Osteoblast (primary cell): ENCODE data around the gene AIRE. TPM values are rescaled to one million over a fixed set of nuclear protein-coding genes. Genes with fewer than 3 reads are reported as not detected.
A peak's percentile ranks its signal among the peaks of the same experiment; 100 is the strongest.
"Not testable (repeated sequence)": the region's sequence is repeated elsewhere in the genome, so short reads cannot be mapped to it uniquely, and the experiment has no call there.

Experiments used
- DNase-seq: peaks from one replicate; pipeline ENCODE4 v3.0.0; 2011; ENCODE audit warnings: low spot score, mixed read lengths; ENCODE audit not compliant: insufficient read length; ENCODE audit errors: missing footprints
- H2AFZ ChIP-seq: 2 replicates; pipeline ENCODE4 v1.6.0; 2011; ENCODE audit warnings: mild to moderate bottlenecking, low read length
- H3K27ac ChIP-seq: 2 replicates; pipeline ENCODE4 v1.5.1; 2011; ENCODE audit warnings: mild to moderate bottlenecking, low read depth, low read length, moderate library complexity
- H3K27me3 ChIP-seq: 2 replicates; pipeline ENCODE4 v1.6.0; 2012; ENCODE audit warnings: mild to moderate bottlenecking, control low read depth, inconsistent platforms, low read length, moderate library complexity; ENCODE audit not compliant: insufficient read depth
- H3K36me3 ChIP-seq: 2 replicates; pipeline ENCODE4 v1.5.1; 2011; ENCODE audit warnings: mild to moderate bottlenecking, low read length, control low read depth, moderate library complexity; ENCODE audit not compliant: insufficient read depth
- H3K4me1 ChIP-seq: 2 replicates; pipeline ENCODE4 v1.5.1; 2011; ENCODE audit warnings: mild to moderate bottlenecking, low read length, control low read depth, moderate library complexity; ENCODE audit not compliant: insufficient read depth
- H3K4me2 ChIP-seq: 2 replicates; pipeline ENCODE4 v1.6.0; 2011; ENCODE audit warnings: mild to moderate bottlenecking, low read length; ENCODE audit not compliant: insufficient read depth
- H3K4me3 ChIP-seq: fragments of 200-600 bp; sonication (generic); 3 replicates; pipeline ENCODE4 v1.5.1; 2012; ENCODE audit warnings: mild to moderate bottlenecking, low read length, inconsistent platforms; ENCODE audit not compliant: insufficient read depth
- H3K79me2 ChIP-seq: 2 replicates; pipeline ENCODE4 v1.6.0; 2012; ENCODE audit warnings: mild to moderate bottlenecking, low read length, control low read depth, inconsistent platforms; ENCODE audit not compliant: insufficient read depth
- H3K9me3 ChIP-seq: 2 replicates; pipeline ENCODE4 v1.5.1; 2011; ENCODE audit warnings: low read depth, low read length, control low read depth
- H4K20me1 ChIP-seq: 2 replicates; pipeline ENCODE4 v1.6.0; 2012; ENCODE audit warnings: mild to moderate bottlenecking, low read length, control low read depth; ENCODE audit not compliant: insufficient read depth
- CTCF ChIP-seq: IDR thresholded peaks from 2 replicates; pipeline ENCODE4 v1.5.1; 2011; ENCODE audit warnings: mild to moderate bottlenecking, low read depth, low read length, moderate library complexity; ENCODE audit errors: extremely low read depth
- total RNA-seq: library from RNA; depleted of rRNA; stranded (reverse); fragments of >200 nt; gene quantifications from 2 replicates; pipeline ENCODE4 v1.2.3, GENCODE V29; 2012

AIRE gene
- not detected in 2 replicates for total RNA-seq

- Histone ChIP-seq H3K27me3 (no peaks in the 10 kb centered on the region), H3K4me3 (peak within 1 kb of the TSS; percentile 37), H3K79me2 (no peaks in the 10 kb centered on the region), H3K4me2 (peak within 1 kb of the TSS; percentile 39), H4K20me1 (no peaks in the 10 kb centered on the region), H3K4me1 (peaks cover 3% of the 10 kb centered on the region), H3K36me3 (no peaks in the 10 kb centered on the region), H3K27ac (no peak within 1 kb of the TSS), H3K9me3 (no peaks in the 10 kb centered on the region), H2AFZ (peak within 1 kb of the TSS; percentile 68)
- TF ChIP-seq CTCF, result no peak
- DNase-seq, result peak; percentile 95
Measured at GRCh38 chr21:44285138-44285992, at the start of gene AIRE. Gene AIRE (plus strand): TSS chr21:44285876. CDS start chr21:44286007, 131 bp downstream.

- H3K4me1 ChIP-seq, H3K79me2 ChIP-seq, H4K20me1 ChIP-seq, H2AFZ ChIP-seq, H3K9me3 ChIP-seq, H3K4me2 ChIP-seq, DNase-seq, H3K27ac ChIP-seq, H3K36me3 ChIP-seq, H3K27me3 ChIP-seq, H3K4me3 ChIP-seq: not testable (repeated sequence)
Measured at GRCh38 chr21:44240353-44240752, 45.3 kb upstream of the AIRE start.

- H3K36me3 ChIP-seq, DNase-seq, H3K4me3 ChIP-seq, H4K20me1 ChIP-seq, H2AFZ ChIP-seq, H3K27ac ChIP-seq, H3K79me2 ChIP-seq, H3K9me3 ChIP-seq, H3K27me3 ChIP-seq, H3K4me2 ChIP-seq, H3K4me1 ChIP-seq: not testable (repeated sequence)
Measured at GRCh38 chr21:44240842-44241241, 44.8 kb upstream of the AIRE start, which contains the start of gene ICOSLG. Gene ICOSLG (minus strand): TSS chr21:44240943. CDS start chr21:44240817, 126 bp downstream.

GRCh38 chr21:44241281-44241680 is 44.4 kb upstream of the AIRE start:
- not testable (repeated sequence) for H3K4me2 ChIP-seq, H3K36me3 ChIP-seq, H2AFZ ChIP-seq

GRCh38 chr21:44243980-44244379 is 41.7 kb upstream of the AIRE start:
- not testable (repeated sequence) for DNase-seq, H3K27me3 ChIP-seq, H3K9me3 ChIP-seq, H4K20me1 ChIP-seq, H3K79me2 ChIP-seq, H3K36me3 ChIP-seq, H2AFZ ChIP-seq, H3K4me2 ChIP-seq, H3K27ac ChIP-seq, H3K4me1 ChIP-seq, H3K4me3 ChIP-seq

More at GRCh38 chr21:44241281-44241680, 44.4 kb upstream of the AIRE start:
- DNase-seq, H3K27ac ChIP-seq, H3K79me2 ChIP-seq, H3K27me3 ChIP-seq, H3K4me3 ChIP-seq, H4K20me1 ChIP-seq, H3K4me1 ChIP-seq, H3K9me3 ChIP-seq: not testable (repeated sequence)

- H3K4me2 ChIP-seq, H3K27me3 ChIP-seq, DNase-seq, H3K9me3 ChIP-seq, H3K79me2 ChIP-seq, H3K36me3 ChIP-seq, H3K27ac ChIP-seq, H3K4me3 ChIP-seq, H4K20me1 ChIP-seq, H3K4me1 ChIP-seq, H2AFZ ChIP-seq: not testable (repeated sequence)
Measured at GRCh38 chr21:44247904-44248303, 37.8 kb upstream of the AIRE start.

- H3K79me2 ChIP-seq, DNase-seq: not testable (repeated sequence)
Measured at GRCh38 chr21:44249204-44250037, 36.3 kb upstream of the AIRE start.

More at GRCh38 chr21:44249204-44250037, 36.3 kb upstream of the AIRE start:
- not testable (repeated sequence) for H4K20me1 ChIP-seq, H3K27me3 ChIP-seq, H3K4me3 ChIP-seq, H3K9me3 ChIP-seq, H3K27ac ChIP-seq, H2AFZ ChIP-seq, H3K36me3 ChIP-seq, H3K4me1 ChIP-seq, H3K4me2 ChIP-seq
